KMS-11 (cell line): ENCODE measurements around the gene MACROD2.

Experiments used
- H2AFZ ChIP-seq: fragments of 200-600 bp; sonication (generic); 2 replicates; pipeline ENCODE4 v1.6.1; 2016; ENCODE audit warnings: antibody characterized with exemption, mixed run types, low read depth
- H3K27ac ChIP-seq: fragments of 200-600 bp; sonication (generic); 2 replicates; pipeline ENCODE4 v1.6.1; 2016; ENCODE audit warnings: mild to moderate bottlenecking, mixed run types
- H3K27me3 ChIP-seq: fragments of 200-600 bp; sonication (generic); 2 replicates; pipeline ENCODE4 v1.6.1; 2017; ENCODE audit warnings: mild to moderate bottlenecking, low read depth, mixed run types, moderate library complexity; ENCODE audit not compliant: insufficient read depth
- H3K36me3 ChIP-seq: fragments of 200-600 bp; sonication (generic); 2 replicates; pipeline ENCODE4 v1.6.1; 2017; ENCODE audit warnings: mild to moderate bottlenecking, mixed run types; ENCODE audit not compliant: insufficient read depth
- H3K4me1 ChIP-seq: fragments of 200-600 bp; sonication (generic); 2 replicates; pipeline ENCODE4 v1.6.1; 2016; ENCODE audit warnings: mild to moderate bottlenecking, low read depth, mixed run types; ENCODE audit not compliant: poor library complexity, severe bottlenecking
- H3K4me2 ChIP-seq: fragments of 200-600 bp; sonication (generic); 2 replicates; pipeline ENCODE4 v1.7.0; 2016; ENCODE audit warnings: mild to moderate bottlenecking, mixed run types
- H3K4me3 ChIP-seq: fragments of 200-600 bp; sonication (generic); IDR thresholded peaks from 2 replicates; pipeline ENCODE4 v1.6.1; 2017; ENCODE audit warnings: low read depth, low read length, mixed read lengths; ENCODE audit not compliant: insufficient read depth
- H3K79me2 ChIP-seq: fragments of 200-600 bp; sonication (generic); 2 replicates; pipeline ENCODE4 v1.6.1; 2016; ENCODE audit warnings: low read depth, mixed run types; ENCODE audit not compliant: insufficient read depth
- H3K9ac ChIP-seq: fragments of 200-600 bp; sonication (generic); 2 replicates; pipeline ENCODE4 v1.6.1; 2016; ENCODE audit warnings: mild to moderate bottlenecking, mixed run types
- H4K20me1 ChIP-seq: fragments of 200-600 bp; sonication (generic); 2 replicates; pipeline ENCODE4 v1.6.1; 2016; ENCODE audit warnings: mild to moderate bottlenecking, mixed run types; ENCODE audit not compliant: insufficient read depth
- TF ChIP-seq, protein P1 (sequence below): fragments of 200-600 bp; sonication (generic); conservative IDR thresholded peaks from 2 replicates; pipeline ENCODE4 v1.6.1; 2017; ENCODE audit warnings: low read depth, mild to moderate bottlenecking, antibody characterized with exemption, low read length, moderate library complexity, mixed read lengths

Gene MACROD2

DNA sequence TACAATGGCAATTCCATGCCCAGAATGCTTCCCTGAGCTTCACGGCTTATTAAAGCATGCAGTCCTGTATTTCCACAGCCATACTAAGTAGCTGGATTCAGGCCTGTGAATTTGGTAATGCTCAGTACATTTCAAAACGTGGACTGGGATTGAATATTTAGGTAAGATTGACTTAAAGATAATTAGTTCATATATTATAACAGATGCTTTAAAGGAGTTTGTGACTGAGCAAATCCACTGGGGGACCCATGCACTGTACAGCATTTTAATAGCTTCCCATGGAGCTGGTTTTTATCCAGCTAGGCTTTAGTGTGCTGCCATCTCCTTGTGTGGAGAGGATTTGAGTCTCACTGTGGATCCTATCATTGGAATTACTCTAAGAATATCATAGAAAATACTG is 763.0 kb downstream of the MACROD2 start:
- Histone ChIP-seq H3K9ac (no peak overlapping the region), H4K20me1 (no peaks in the 10 kb centered on the region), H3K79me2 (no peaks in the 10 kb centered on the region), H3K4me3 (no peak overlapping the region), H3K36me3 (no peaks in the 10 kb centered on the region), H3K27ac (no peak overlapping the region), H2AFZ (no peak overlapping the region), H3K4me1 (no peaks in the 10 kb centered on the region), H3K27me3 (no peaks in the 10 kb centered on the region), H3K4me2 (no peak overlapping the region)
- TF ChIP-seq, protein P1, sequence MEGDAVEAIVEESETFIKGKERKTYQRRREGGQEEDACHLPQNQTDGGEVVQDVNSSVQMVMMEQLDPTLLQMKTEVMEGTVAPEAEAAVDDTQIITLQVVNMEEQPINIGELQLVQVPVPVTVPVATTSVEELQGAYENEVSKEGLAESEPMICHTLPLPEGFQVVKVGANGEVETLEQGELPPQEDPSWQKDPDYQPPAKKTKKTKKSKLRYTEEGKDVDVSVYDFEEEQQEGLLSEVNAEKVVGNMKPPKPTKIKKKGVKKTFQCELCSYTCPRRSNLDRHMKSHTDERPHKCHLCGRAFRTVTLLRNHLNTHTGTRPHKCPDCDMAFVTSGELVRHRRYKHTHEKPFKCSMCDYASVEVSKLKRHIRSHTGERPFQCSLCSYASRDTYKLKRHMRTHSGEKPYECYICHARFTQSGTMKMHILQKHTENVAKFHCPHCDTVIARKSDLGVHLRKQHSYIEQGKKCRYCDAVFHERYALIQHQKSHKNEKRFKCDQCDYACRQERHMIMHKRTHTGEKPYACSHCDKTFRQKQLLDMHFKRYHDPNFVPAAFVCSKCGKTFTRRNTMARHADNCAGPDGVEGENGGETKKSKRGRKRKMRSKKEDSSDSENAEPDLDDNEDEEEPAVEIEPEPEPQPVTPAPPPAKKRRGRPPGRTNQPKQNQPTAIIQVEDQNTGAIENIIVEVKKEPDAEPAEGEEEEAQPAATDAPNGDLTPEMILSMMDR: no peak

DNA sequence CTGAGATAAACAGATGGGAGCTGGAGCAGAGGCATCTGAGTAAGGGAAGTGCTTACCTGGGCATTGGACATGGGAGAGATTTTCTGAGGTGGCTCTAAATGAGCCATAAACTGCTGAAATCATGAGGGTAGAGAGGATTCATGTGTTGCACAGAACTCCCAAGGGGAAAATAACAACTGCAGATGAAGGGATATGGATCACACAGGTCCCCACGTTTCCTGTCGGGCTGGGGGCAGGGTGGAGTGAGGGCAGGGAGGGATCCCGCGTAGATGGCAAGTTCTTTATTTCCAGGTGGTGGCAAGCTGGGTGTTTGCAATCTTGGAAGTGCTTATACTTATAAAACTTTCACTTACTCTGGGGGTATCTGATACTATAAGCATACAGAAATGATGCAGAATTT is 764.7 kb downstream of the MACROD2 start:
- Histone ChIP-seq H2AFZ (no peak overlapping the region), H3K79me2 (no peaks in the 10 kb centered on the region), H3K36me3 (no peaks in the 10 kb centered on the region), H3K4me3 (no peak overlapping the region), H3K27ac (no peak overlapping the region), H3K4me2 (no peak overlapping the region), H4K20me1 (no peaks in the 10 kb centered on the region), H3K27me3 (no peaks in the 10 kb centered on the region), H3K9ac (no peak overlapping the region), H3K4me1 (no peaks in the 10 kb centered on the region)
- TF ChIP-seq, protein P1: no peak

- Histone ChIP-seq H3K36me3 (no peaks in the 10 kb centered on the region), H2AFZ (no peak overlapping the region), H3K27ac (no peak overlapping the region)
Observed at GRCh38 chr20:14761903-14762302, 766.6 kb downstream of the MACROD2 start.

GRCh38 chr20:14764511-14765369 is 769.4 kb downstream of the MACROD2 start:
- H3K79me2 ChIP-seq: no peaks in the 10 kb centered on the region
- H3K36me3 ChIP-seq: no peaks in the 10 kb centered on the region
- no peak overlapping the region for H3K4me3 ChIP-seq
- H3K4me2 ChIP-seq: no peak overlapping the region
- no peaks in the 10 kb centered on the region for H3K4me1 ChIP-seq
- no peak overlapping the region for H2AFZ ChIP-seq
- H3K27me3 ChIP-seq: no peaks in the 10 kb centered on the region
- TF ChIP-seq, protein P1: no peak
- no peaks in the 10 kb centered on the region for H4K20me1 ChIP-seq
- no peak overlapping the region for H3K27ac ChIP-seq
- H3K9ac ChIP-seq: no peak overlapping the region

More at GRCh38 chr20:14761903-14762302, 766.6 kb downstream of the MACROD2 start:
- Histone ChIP-seq H3K27me3 (no peaks in the 10 kb centered on the region), H3K4me3 (no peak overlapping the region), H3K79me2 (no peaks in the 10 kb centered on the region), H3K9ac (no peak overlapping the region), H3K4me1 (no peaks in the 10 kb centered on the region), H3K4me2 (no peak overlapping the region), H4K20me1 (no peaks in the 10 kb centered on the region)
- TF ChIP-seq, protein P1: no peak
